HEK293 (cell line): ENCODE data around the gene ARHGEF12.

Experiments
- MYNN ChIP-seq: fragments of 450-650 bp; formaldehyde crosslinking; IDR thresholded peaks from 2 replicates; pipeline ENCODE4 v1.5.1; 2016; ENCODE audit warnings: missing biosample characterization, missing genetic modification characterization, borderline replicate concordance
- ZNF121 ChIP-seq: fragments of 450-650 bp; formaldehyde crosslinking; IDR thresholded peaks from 2 replicates; pipeline ENCODE4 v1.5.1; 2016; ENCODE audit warnings: missing biosample characterization, missing genetic modification characterization
- ZNF175 ChIP-seq: fragments of 450-650 bp; formaldehyde crosslinking; IDR thresholded peaks from 2 replicates; pipeline ENCODE4 v1.5.1; 2016; ENCODE audit warnings: missing biosample characterization, missing genetic modification characterization
- ZNF184 ChIP-seq: fragments of 450-650 bp; IDR thresholded peaks from 2 replicates; pipeline ENCODE4 v1.5.1; 2018; ENCODE audit warnings: missing biosample characterization, mild to moderate bottlenecking, missing genetic modification characterization
- ZNF366 ChIP-seq: fragments of 450-650 bp; formaldehyde crosslinking; conservative IDR thresholded peaks from 2 replicates; pipeline ENCODE4 v1.5.1; 2016; ENCODE audit warnings: missing biosample characterization, missing genetic modification characterization
- ZNF423 ChIP-seq: fragments of 450-650 bp; formaldehyde crosslinking; IDR thresholded peaks from 2 replicates; pipeline ENCODE4 v1.5.1; 2016; ENCODE audit warnings: missing biosample characterization, missing genetic modification characterization
- ZSCAN16 ChIP-seq: fragments of 450-650 bp; formaldehyde crosslinking; IDR thresholded peaks from 2 replicates; pipeline ENCODE4 v1.5.1; 2016; ENCODE audit warnings: missing biosample characterization, missing genetic modification characterization
- TF ChIP-seq, protein P1 (sequence below): fragments of 450-650 bp; formaldehyde crosslinking; IDR thresholded peaks from 2 replicates; pipeline ENCODE4 v1.5.1; 2016; ENCODE audit warnings: missing biosample characterization, missing genetic modification characterization
- TF ChIP-seq, protein P2 (sequence below): fragments of 450-650 bp; formaldehyde crosslinking; conservative IDR thresholded peaks from 2 replicates; pipeline ENCODE4 v1.5.1; 2016; ENCODE audit warnings: low read depth, missing biosample characterization, missing genetic modification characterization
- TF ChIP-seq, protein P3 (sequence below): fragments of 450-650 bp; formaldehyde crosslinking; IDR thresholded peaks from 2 replicates; pipeline ENCODE4; 2016; ENCODE audit warnings: missing biosample characterization, missing genetic modification characterization
- TF ChIP-seq, protein P4 (sequence below): sonication (generic); formaldehyde crosslinking; IDR thresholded peaks from 2 replicates; pipeline ENCODE4 v1.8.1; 2022; ENCODE audit warnings: mild to moderate bottlenecking, moderate library complexity, missing genetic modification reagents
- TF ChIP-seq, protein P5 (sequence below): fragments of 450-650 bp; formaldehyde crosslinking; IDR thresholded peaks from 2 replicates; pipeline ENCODE4 v1.5.1; 2016; ENCODE audit warnings: missing biosample characterization, missing genetic modification characterization
- TF ChIP-seq, protein P6 (sequence below): fragments of 450-650 bp; formaldehyde crosslinking; IDR thresholded peaks from 2 replicates; pipeline ENCODE4 v1.5.1; 2017; ENCODE audit warnings: missing biosample characterization, missing genetic modification characterization
- TF ChIP-seq, protein P7 (sequence below): fragments of 450-650 bp; formaldehyde crosslinking; IDR thresholded peaks from 2 replicates; pipeline ENCODE4 v1.5.1; 2016; ENCODE audit warnings: missing biosample characterization, missing genetic modification characterization

DNA sequence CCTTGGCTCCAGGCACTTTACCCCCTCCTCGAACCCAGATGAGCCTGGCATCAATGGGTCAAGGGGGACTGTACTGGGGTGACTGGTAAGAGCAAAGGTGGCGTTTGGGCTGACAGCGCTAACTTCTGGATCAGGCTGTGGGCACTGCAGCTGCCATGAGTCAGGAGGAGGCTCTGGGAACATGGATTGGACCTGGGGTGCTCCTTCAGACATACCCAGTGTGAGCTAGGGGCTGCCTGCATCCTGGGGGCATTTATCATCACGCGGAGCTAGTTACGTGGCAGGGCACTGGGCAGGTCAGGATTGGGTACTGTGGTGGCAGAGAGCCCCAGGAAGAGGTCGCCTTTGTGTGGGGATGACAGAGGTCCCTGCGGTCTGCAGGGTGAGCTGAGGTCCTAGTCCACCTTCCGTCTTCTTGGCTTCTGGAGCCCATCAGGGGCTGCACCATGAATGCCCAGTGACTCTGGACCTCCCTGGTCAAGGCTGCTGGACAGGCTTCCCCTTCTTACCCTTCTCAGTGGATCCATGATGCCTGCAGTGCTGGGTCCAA lies 188.4 kb downstream of the ARHGEF12 start:
- TF ChIP-seq ZNF423 (tag by site-specific recombination): no peak
- TF ChIP-seq, protein P1, sequence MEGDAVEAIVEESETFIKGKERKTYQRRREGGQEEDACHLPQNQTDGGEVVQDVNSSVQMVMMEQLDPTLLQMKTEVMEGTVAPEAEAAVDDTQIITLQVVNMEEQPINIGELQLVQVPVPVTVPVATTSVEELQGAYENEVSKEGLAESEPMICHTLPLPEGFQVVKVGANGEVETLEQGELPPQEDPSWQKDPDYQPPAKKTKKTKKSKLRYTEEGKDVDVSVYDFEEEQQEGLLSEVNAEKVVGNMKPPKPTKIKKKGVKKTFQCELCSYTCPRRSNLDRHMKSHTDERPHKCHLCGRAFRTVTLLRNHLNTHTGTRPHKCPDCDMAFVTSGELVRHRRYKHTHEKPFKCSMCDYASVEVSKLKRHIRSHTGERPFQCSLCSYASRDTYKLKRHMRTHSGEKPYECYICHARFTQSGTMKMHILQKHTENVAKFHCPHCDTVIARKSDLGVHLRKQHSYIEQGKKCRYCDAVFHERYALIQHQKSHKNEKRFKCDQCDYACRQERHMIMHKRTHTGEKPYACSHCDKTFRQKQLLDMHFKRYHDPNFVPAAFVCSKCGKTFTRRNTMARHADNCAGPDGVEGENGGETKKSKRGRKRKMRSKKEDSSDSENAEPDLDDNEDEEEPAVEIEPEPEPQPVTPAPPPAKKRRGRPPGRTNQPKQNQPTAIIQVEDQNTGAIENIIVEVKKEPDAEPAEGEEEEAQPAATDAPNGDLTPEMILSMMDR (tag by site-specific recombination): no peak
- TF ChIP-seq, protein P2, sequence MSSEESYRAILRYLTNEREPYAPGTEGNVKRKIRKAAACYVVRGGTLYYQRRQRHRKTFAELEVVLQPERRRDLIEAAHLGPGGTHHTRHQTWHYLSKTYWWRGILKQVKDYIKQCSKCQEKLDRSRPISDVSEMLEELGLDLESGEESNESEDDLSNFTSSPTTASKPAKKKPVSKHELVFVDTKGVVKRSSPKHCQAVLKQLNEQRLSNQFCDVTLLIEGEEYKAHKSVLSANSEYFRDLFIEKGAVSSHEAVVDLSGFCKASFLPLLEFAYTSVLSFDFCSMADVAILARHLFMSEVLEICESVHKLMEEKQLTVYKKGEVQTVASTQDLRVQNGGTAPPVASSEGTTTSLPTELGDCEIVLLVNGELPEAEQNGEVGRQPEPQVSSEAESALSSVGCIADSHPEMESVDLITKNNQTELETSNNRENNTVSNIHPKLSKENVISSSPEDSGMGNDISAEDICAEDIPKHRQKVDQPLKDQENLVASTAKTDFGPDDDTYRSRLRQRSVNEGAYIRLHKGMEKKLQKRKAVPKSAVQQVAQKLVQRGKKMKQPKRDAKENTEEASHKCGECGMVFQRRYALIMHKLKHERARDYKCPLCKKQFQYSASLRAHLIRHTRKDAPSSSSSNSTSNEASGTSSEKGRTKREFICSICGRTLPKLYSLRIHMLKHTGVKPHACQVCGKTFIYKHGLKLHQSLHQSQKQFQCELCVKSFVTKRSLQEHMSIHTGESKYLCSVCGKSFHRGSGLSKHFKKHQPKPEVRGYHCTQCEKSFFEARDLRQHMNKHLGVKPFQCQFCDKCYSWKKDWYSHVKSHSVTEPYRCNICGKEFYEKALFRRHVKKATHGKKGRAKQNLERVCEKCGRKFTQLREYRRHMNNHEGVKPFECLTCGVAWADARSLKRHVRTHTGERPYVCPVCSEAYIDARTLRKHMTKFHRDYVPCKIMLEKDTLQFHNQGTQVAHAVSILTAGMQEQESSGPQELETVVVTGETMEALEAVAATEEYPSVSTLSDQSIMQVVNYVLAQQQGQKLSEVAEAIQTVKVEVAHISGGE (tag by site-specific recombination): no peak
- TF ChIP-seq, protein P3, sequence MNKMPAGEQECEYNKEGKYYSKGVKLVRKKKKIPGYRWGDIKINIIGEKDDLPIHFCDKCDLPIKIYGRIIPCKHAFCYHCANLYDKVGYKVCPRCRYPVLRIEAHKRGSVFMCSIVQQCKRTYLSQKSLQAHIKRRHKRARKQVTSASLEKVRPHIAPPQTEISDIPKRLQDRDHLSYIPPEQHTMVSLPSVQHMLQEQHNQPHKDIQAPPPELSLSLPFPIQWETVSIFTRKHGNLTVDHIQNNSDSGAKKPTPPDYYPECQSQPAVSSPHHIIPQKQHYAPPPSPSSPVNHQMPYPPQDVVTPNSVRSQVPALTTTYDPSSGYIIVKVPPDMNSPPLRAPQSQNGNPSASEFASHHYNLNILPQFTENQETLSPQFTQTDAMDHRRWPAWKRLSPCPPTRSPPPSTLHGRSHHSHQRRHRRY (tag by site-specific recombination): no peak
- TF ChIP-seq MYNN (tag by site-specific recombination): no peak
- TF ChIP-seq, protein P4, sequence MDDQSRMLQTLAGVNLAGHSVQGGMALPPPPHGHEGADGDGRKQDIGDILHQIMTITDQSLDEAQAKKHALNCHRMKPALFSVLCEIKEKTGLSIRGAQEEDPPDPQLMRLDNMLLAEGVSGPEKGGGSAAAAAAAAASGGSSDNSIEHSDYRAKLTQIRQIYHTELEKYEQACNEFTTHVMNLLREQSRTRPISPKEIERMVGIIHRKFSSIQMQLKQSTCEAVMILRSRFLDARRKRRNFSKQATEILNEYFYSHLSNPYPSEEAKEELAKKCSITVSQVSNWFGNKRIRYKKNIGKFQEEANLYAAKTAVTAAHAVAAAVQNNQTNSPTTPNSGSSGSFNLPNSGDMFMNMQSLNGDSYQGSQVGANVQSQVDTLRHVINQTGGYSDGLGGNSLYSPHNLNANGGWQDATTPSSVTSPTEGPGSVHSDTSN (CRISPR knock-in tag): no peak
- TF ChIP-seq ZNF366: no peak
- TF ChIP-seq, protein P5, sequence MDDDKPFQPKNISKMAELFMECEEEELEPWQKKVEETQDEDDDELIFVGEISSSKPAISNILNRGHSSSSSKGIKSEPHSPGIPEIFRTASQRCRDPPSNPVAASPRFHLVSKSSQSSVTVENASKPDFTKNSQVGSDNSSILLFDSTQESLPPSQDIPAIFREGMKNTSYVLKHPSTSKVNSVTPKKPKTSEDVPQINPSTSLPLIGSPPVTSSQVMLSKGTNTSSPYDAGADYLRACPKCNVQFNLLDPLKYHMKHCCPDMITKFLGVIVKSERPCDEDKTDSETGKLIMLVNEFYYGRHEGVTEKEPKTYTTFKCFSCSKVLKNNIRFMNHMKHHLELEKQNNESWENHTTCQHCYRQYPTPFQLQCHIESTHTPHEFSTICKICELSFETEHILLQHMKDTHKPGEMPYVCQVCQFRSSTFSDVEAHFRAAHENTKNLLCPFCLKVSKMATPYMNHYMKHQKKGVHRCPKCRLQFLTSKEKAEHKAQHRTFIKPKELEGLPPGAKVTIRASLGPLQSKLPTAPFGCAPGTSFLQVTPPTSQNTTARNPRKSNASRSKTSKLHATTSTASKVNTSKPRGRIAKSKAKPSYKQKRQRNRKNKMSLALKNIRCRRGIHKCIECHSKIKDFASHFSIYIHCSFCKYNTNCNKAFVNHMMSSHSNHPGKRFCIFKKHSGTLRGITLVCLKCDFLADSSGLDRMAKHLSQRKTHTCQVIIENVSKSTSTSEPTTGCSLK (tag by site-specific recombination): no peak
- TF ChIP-seq ZNF175 (tag by site-specific recombination): no peak
- TF ChIP-seq ZNF121: no peak
- no peak for TF ChIP-seq ZNF184 (tag by site-specific recombination)
- no peak for TF ChIP-seq ZSCAN16 (tag by site-specific recombination)
- TF ChIP-seq, protein P6, sequence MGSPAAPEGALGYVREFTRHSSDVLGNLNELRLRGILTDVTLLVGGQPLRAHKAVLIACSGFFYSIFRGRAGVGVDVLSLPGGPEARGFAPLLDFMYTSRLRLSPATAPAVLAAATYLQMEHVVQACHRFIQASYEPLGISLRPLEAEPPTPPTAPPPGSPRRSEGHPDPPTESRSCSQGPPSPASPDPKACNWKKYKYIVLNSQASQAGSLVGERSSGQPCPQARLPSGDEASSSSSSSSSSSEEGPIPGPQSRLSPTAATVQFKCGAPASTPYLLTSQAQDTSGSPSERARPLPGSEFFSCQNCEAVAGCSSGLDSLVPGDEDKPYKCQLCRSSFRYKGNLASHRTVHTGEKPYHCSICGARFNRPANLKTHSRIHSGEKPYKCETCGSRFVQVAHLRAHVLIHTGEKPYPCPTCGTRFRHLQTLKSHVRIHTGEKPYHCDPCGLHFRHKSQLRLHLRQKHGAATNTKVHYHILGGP (tag by site-specific recombination): no peak
- TF ChIP-seq, protein P7, sequence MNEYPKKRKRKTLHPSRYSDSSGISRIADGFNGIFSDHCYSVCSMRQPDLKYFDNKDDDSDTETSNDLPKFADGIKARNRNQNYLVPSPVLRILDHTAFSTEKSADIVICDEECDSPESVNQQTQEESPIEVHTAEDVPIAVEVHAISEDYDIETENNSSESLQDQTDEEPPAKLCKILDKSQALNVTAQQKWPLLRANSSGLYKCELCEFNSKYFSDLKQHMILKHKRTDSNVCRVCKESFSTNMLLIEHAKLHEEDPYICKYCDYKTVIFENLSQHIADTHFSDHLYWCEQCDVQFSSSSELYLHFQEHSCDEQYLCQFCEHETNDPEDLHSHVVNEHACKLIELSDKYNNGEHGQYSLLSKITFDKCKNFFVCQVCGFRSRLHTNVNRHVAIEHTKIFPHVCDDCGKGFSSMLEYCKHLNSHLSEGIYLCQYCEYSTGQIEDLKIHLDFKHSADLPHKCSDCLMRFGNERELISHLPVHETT (tag by site-specific recombination): no peak
